ENCODE data around the gene TRIM56. TPM values are rescaled to one million over a fixed set of nuclear protein-coding genes. Genes with fewer than 3 reads are reported as not detected.
A peak's percentile ranks its signal among the peaks of the same experiment; 100 is the strongest.
"Not testable (repeated sequence)": the region's sequence is repeated elsewhere in the genome, so short reads cannot be mapped to it uniquely, and the experiment has no call there.

TRIM56 gene
- total RNA-seq, 2 donors from 2014 or later: 16.5 to 23.0 TPM

GRCh38 chr7:101066141-101066832 lies 19.0 kb upstream of the TRIM56 start:
- WGBS, 2 experiments (ENCODE audit: insufficient coverage in 1 of 2, insufficient read length in 1 of 2): 59 to 60% methylated on average over 8 to 15 of the region's 15 CpGs
- H3K36me3 ChIP-seq (ENCODE audit: control insufficient read depth, insufficient read depth, low read length): no peaks in the 10 kb centered on the region
- H3K4me3 Mint-ChIP-seq: no peak overlapping the region

GRCh38 chr7:101066833-101067177 lies 18.5 kb upstream of the TRIM56 start:
- Histone ChIP-seq H3K4me1 (ENCODE audit: control insufficient read depth, insufficient read depth, low read length) (no peaks in the 10 kb centered on the region), H3K36me3 (ENCODE audit: control insufficient read depth, insufficient read depth, low read length) (no peaks in the 10 kb centered on the region), H3K27me3 (ENCODE audit: control insufficient read depth, insufficient read depth, low read length, poor library complexity, severe bottlenecking) (no peaks in the 10 kb centered on the region), H3K9ac (ENCODE audit: extremely low read depth, low read length, poor library complexity, severe bottlenecking) (no peak overlapping the region), H3K9me3 (ENCODE audit: control insufficient read depth, low read length) (no peaks in the 10 kb centered on the region), H3K27ac (ENCODE audit: low read depth, low read length) (no peak overlapping the region), H3K4me3 (ENCODE audit: low read length) (no peak overlapping the region)
- H3K36me3 Mint-ChIP-seq (ENCODE audit: low read depth): no peaks in the 10 kb centered on the region
- peaks cover 8% of the 10 kb centered on the region for H3K27me3 Mint-ChIP-seq (ENCODE audit: insufficient read depth)
- H3K9me3 Mint-ChIP-seq: no peaks in the 10 kb centered on the region
- peak; percentile 64 for DNase-seq
- no peak for TF ChIP-seq CTCF (conservative IDR thresholded peaks at IDR 0.05)
- peaks cover 10% of the 10 kb centered on the region for H3K4me1 Mint-ChIP-seq
- H3K4me3 Mint-ChIP-seq: no peak overlapping the region
- peak overlapping the region; percentile 40 for H3K27ac Mint-ChIP-seq
- 65 to 70% methylated on average over 6 to 7 of the region's 7 CpGs for WGBS, 2 experiments (ENCODE audit: insufficient coverage in 1 of 2, insufficient read length in 1 of 2)

More at GRCh38 chr7:101066141-101066832, 19.0 kb upstream of the TRIM56 start:
- Mint-ChIP-seq H3K9me3 (no peaks in the 10 kb centered on the region), H3K4me1 (peaks cover 10% of the 10 kb centered on the region), H3K36me3 (ENCODE audit: low read depth) (no peaks in the 10 kb centered on the region), H3K27me3 (ENCODE audit: insufficient read depth) (peaks cover 11% of the 10 kb centered on the region), H3K27ac (no peak overlapping the region)
- peaks cover 3% of the 10 kb centered on the region for H3K27me3 ChIP-seq (ENCODE audit: control insufficient read depth, insufficient read depth, low read length, poor library complexity, severe bottlenecking)
- no peaks in the 10 kb centered on the region for H3K9me3 ChIP-seq (ENCODE audit: control insufficient read depth, low read length)
- DNase-seq: peak; percentile 59
- H3K4me3 ChIP-seq (ENCODE audit: low read length): no peak overlapping the region
- TF ChIP-seq CTCF (conservative IDR thresholded peaks at IDR 0.05): no peak
- H3K9ac ChIP-seq (ENCODE audit: extremely low read depth, low read length, poor library complexity, severe bottlenecking): no peak overlapping the region
- no peak overlapping the region for H3K27ac ChIP-seq (ENCODE audit: low read depth, low read length)
- H3K4me1 ChIP-seq (ENCODE audit: control insufficient read depth, insufficient read depth, low read length): no peaks in the 10 kb centered on the region

GRCh38 chr7:101068401-101068800 lies 16.9 kb upstream of the TRIM56 start:
- Mint-ChIP-seq H3K4me1 (peaks cover 10% of the 10 kb centered on the region), H3K4me3 (no peak overlapping the region), H3K36me3 (ENCODE audit: low read depth) (no peaks in the 10 kb centered on the region), H3K27ac (no peak overlapping the region), H3K9me3 (no peaks in the 10 kb centered on the region), H3K27me3 (ENCODE audit: insufficient read depth) (peaks cover 8% of the 10 kb centered on the region)
- WGBS, 2 experiments (ENCODE audit: insufficient coverage in 1 of 2, insufficient read length in 1 of 2): 90 to 92% methylated on average over 10 of the region's 10 CpGs
- H3K9ac ChIP-seq (ENCODE audit: extremely low read depth, low read length, poor library complexity, severe bottlenecking): no peak overlapping the region
- no peak for TF ChIP-seq CTCF (conservative IDR thresholded peaks at IDR 0.05)
- no peak for DNase-seq
- H3K36me3 ChIP-seq (ENCODE audit: control insufficient read depth, insufficient read depth, low read length): no peaks in the 10 kb centered on the region
- H3K27me3 ChIP-seq (ENCODE audit: control insufficient read depth, insufficient read depth, low read length, poor library complexity, severe bottlenecking): no peaks in the 10 kb centered on the region
- no peak overlapping the region for H3K27ac ChIP-seq (ENCODE audit: low read depth, low read length)
- no peaks in the 10 kb centered on the region for H3K4me1 ChIP-seq (ENCODE audit: control insufficient read depth, insufficient read depth, low read length)
- H3K4me3 ChIP-seq (ENCODE audit: low read length): no peak overlapping the region
- H3K9me3 ChIP-seq (ENCODE audit: control insufficient read depth, low read length): no peaks in the 10 kb centered on the region

- DNase-seq; H3K4me1 ChIP-seq (ENCODE audit: control insufficient read depth, insufficient read depth, low read length); H3K9me3 ChIP-seq (ENCODE audit: control insufficient read depth, low read length); H3K36me3 Mint-ChIP-seq (ENCODE audit: low read depth); H3K4me1 Mint-ChIP-seq; H3K9me3 Mint-ChIP-seq; H3K27ac ChIP-seq (ENCODE audit: low read depth, low read length); H3K4me3 ChIP-seq (ENCODE audit: low read length); H3K27me3 Mint-ChIP-seq (ENCODE audit: insufficient read depth); H3K4me3 Mint-ChIP-seq; H3K27me3 ChIP-seq (ENCODE audit: control insufficient read depth, insufficient read depth, low read length, poor library complexity, severe bottlenecking); H3K9ac ChIP-seq (ENCODE audit: extremely low read depth, low read length, poor library complexity, severe bottlenecking); H3K27ac Mint-ChIP-seq; H3K36me3 ChIP-seq (ENCODE audit: control insufficient read depth, insufficient read depth, low read length): not testable (repeated sequence)
- 90 to 95% methylated on average over 7 to 13 of the region's 14 CpGs for WGBS, 2 experiments (ENCODE audit: insufficient coverage in 1 of 2, insufficient read length in 1 of 2)
Observed at GRCh38 chr7:101071362-101072104, 13.7 kb upstream of the TRIM56 start.
